GM23248 (cell line): Measurements from ENCODE around the gene SZT2.

Source experiments
- EZH2 ChIP-seq: fragments of 200-600 bp; sonication (generic); IDR thresholded peaks from 2 replicates; pipeline ENCODE4 v1.6.1; 2018; ENCODE audit warnings: antibody characterized with exemption, mild to moderate bottlenecking; ENCODE audit not compliant: insufficient read depth, poor library complexity, severe bottlenecking
- EZH2phosphoT487 ChIP-seq: fragments of 200-600 bp; sonication (generic); IDR thresholded peaks from 2 replicates; pipeline ENCODE4 v1.6.1; 2018; ENCODE audit warnings: antibody characterized with exemption, moderate library complexity, mild to moderate bottlenecking, low read depth; ENCODE audit not compliant: insufficient read depth

DNA sequence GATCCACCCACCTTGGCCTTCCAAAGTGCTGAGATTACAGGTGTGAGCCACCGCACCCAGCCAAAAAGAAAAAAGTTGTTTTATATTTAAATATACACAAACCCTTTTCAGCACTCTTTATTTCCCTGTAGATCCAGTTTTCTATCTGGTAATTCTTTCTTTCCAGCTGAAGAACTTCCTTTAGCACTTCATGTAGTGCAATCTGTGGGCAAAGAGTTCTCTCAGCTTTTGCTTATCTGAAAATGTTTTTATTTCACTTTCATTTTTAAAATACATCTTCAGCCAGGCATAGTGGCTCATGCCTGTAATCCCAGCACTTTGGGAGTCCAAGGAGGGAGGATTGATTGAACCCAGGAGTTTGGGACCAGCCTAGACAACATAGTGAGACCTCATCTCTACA lies 92.5 kb downstream of the SZT2 start:
- no peak for TF ChIP-seq EZH2phosphoT487
- TF ChIP-seq EZH2, result no peak
